Measurements from ENCODE around the gene ELAVL1. TPM values are rescaled to one million over a fixed set of nuclear protein-coding genes. Genes with fewer than 3 reads are reported as not detected.

ELAVL1 gene
- total and polyA plus RNA-seq, 10 donors, result 13.5 to 66.7 (median 29.9) TPM

GRCh38 chr19:7912697-7913564, 92.5 kb downstream of the ELAVL1 start:
- H3K9me3 ChIP-seq, result no peaks in the 10 kb centered on the region
- H3K4me1 ChIP-seq, result peaks cover 19 to 66% (median 40%) of the 10 kb centered on the region in 6 donors
- peak; percentile 74 for DNase-seq
- no peak overlapping the region for H3K27ac ChIP-seq
- TF ChIP-seq POLR2AphosphoS5 (IDR thresholded peaks at IDR 0.05) (peak in 1 of 3 donors; percentile 57), POLR2A (IDR thresholded peaks at IDR 0.05) (no peak)
- peaks cover 0 to 61% (median 39%) of the 10 kb centered on the region in 6 donors for H3K36me3 ChIP-seq
- peaks cover 0 to 41% (median 39%) of the 10 kb centered on the region in 7 donors for H3K27me3 ChIP-seq (replicated peaks in 1 of 7)
- intact Hi-C loops (cut with DNase I; ENCODE audit: low total_unique reads), result no loop called here
- no peak overlapping the region for H3K4me3 ChIP-seq
- 93 to 96% (median 94%) methylated on average over 36 to 39 of the region's 39 CpGs for WGBS, 5 donors

DNA sequence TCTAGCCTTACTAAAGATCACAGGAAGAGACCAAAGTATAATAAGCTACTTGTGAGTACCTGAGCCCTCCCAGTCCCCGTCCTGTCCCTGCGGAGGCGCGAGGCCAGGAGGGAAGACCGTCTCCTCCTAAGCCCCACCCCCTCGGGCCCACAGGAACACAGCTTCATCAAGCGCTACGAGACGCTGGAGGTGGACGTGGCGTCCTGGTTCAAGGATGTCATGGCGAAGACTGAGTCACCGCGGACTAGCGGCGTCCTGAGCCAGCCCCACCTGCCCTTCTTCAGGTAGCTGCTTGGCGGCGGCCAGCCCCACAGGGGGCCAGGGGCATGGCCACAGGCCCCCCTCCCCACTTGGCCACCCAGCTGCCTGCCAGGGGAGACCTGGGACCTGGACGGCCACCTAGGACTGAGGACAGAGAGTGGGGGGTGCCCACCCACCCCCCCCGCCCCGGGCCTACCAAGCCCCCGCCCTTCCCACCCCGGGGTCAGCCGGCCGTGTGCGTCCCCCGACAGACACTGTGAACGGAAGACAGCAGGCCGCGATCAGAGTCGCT, 93.2 kb downstream of the ELAVL1 start:
- peak; percentile 73 for DNase-seq
- no peak overlapping the region for H3K4me3 ChIP-seq
- H3K27me3 ChIP-seq (replicated peaks in 1 of 7), result peaks cover 0 to 34% (median 32%) of the 10 kb centered on the region in 7 donors
- 91 to 93% (median 93%) methylated on average over 20 to 31 of the region's 31 CpGs for WGBS, 5 donors
- H3K36me3 ChIP-seq, result peaks cover 0 to 66% (median 39%) of the 10 kb centered on the region in 6 donors
- TF ChIP-seq, protein P1, sequence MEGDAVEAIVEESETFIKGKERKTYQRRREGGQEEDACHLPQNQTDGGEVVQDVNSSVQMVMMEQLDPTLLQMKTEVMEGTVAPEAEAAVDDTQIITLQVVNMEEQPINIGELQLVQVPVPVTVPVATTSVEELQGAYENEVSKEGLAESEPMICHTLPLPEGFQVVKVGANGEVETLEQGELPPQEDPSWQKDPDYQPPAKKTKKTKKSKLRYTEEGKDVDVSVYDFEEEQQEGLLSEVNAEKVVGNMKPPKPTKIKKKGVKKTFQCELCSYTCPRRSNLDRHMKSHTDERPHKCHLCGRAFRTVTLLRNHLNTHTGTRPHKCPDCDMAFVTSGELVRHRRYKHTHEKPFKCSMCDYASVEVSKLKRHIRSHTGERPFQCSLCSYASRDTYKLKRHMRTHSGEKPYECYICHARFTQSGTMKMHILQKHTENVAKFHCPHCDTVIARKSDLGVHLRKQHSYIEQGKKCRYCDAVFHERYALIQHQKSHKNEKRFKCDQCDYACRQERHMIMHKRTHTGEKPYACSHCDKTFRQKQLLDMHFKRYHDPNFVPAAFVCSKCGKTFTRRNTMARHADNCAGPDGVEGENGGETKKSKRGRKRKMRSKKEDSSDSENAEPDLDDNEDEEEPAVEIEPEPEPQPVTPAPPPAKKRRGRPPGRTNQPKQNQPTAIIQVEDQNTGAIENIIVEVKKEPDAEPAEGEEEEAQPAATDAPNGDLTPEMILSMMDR (IDR thresholded peaks at IDR 0.05 in 8 of 11, conservative IDR thresholded peaks at IDR 0.05 in 3 of 11), result no peak
- TF ChIP-seq POLR2AphosphoS5 (IDR thresholded peaks at IDR 0.05), result no peak
- no peak for TF ChIP-seq POLR2A (IDR thresholded peaks at IDR 0.05)
- no peak overlapping the region for H3K27ac ChIP-seq
- H3K4me1 ChIP-seq, result peaks cover 12 to 66% (median 37%) of the 10 kb centered on the region in 6 donors
- intact Hi-C loops (cut with DNase I; ENCODE audit: low total_unique reads), result no loop called here
- no peaks in the 10 kb centered on the region for H3K9me3 ChIP-seq

DNA sequence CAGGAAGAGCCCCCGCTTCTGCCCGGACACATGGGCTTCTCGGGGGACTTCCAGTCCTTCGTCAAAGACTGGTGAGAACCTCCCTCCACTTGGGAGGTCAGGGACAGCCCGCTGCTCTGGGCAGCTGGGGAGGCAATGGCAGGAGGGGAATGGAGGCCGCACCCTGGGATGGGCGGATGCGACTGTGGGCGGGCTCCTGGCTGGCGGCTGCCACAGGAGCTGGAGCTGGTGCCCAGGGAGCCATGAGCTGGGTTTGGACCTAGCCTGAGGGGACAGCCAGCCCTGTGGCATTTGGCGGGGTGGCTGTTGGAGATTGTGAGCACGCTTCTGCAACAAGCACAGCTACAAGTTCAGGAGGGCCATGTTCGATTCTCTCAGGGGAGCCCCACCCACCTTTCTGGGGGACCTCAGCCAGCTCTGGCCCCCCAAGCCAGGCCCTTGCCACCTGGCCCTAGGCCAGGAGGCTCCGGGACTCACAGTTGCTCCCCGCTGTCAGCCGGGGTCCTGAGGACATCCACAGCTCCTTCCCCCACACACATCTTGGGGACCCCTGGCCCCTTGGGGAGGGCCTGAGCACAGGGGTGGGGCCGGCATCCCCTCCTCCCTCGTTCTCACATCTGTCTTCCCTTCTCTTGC, 93.8 kb downstream of the ELAVL1 start:
- Histone ChIP-seq H3K27ac (peak overlapping the region in 1 of 8 donors; percentile 38), H3K36me3 (peaks cover 0 to 72% (median 39%) of the 10 kb centered on the region in 6 donors), H3K9me3 (no peaks in the 10 kb centered on the region), H3K27me3 (replicated peaks in 1 of 7) (peaks cover 0 to 28% (median 26%) of the 10 kb centered on the region in 7 donors), H3K4me1 (peaks cover 8 to 66% (median 35%) of the 10 kb centered on the region in 6 donors), H3K4me3 (no peak overlapping the region)
- intact Hi-C loops (cut with DNase I; ENCODE audit: low total_unique reads), result no loop called here
- WGBS, 5 donors, result 81 to 86% (median 84%) methylated on average over 12 to 18 of the region's 18 CpGs
- peak; percentile 75 for DNase-seq
- no peak for TF ChIP-seq POLR2A (IDR thresholded peaks at IDR 0.05)
- TF ChIP-seq POLR2AphosphoS5 (IDR thresholded peaks at IDR 0.05), result peak in 2 of 3 donors; percentile 16 to 58

DNA sequence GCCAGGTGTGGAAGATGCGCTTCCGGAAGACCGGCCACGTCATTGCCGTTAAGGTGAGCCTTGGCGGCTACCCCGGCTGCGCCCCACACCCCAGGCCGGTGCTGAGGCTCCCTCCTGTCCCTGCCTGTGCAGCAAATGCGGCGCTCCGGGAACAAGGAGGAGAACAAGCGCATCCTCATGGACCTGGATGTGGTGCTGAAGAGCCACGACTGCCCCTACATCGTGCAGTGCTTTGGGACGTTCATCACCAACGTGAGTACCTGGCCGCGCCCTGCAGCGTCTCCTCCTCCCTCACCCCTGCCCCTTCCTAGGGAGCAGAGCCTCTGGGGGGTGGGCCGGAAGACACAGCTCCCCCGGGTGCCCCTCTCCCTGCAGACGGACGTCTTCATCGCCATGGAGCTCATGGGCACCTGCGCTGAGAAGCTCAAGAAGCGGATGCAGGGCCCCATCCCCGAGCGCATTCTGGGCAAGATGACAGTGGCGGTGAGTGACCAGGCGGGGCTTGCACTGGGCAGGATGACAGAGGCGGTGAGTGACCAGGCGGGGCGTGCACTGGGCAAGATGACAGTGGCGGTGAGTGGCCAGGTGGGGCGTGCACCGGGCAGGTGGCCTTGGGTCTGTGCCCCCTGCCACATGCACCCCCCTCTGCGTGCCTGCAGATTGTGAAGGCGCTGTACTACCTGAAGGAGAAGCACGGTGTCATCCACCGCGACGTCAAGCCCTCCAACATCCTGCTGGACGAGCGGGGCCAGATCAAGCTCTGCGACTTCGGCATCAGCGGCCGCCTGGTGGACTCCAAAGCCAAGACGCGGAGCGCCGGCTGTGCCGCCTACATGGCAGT, 94.9 kb downstream of the ELAVL1 start:
- 93 to 96% (median 94%) methylated on average over 34 to 54 of the region's 54 CpGs for WGBS, 5 donors
- Histone ChIP-seq H3K27me3 (replicated peaks in 1 of 7) (peaks cover 0 to 18% (median 15%) of the 10 kb centered on the region in 7 donors), H3K4me1 (peaks cover 0 to 66% (median 34%) of the 10 kb centered on the region in 6 donors), H3K9me3 (no peaks in the 10 kb centered on the region), H3K36me3 (peaks cover 0 to 83% (median 45%) of the 10 kb centered on the region in 6 donors), H3K27ac (peak overlapping the region in 1 of 8 donors; percentile 38), H3K4me3 (no peak overlapping the region)
- peak; percentile 77 for DNase-seq
- TF ChIP-seq, protein P1 (IDR thresholded peaks at IDR 0.05 in 8 of 11, conservative IDR thresholded peaks at IDR 0.05 in 3 of 11), result no peak
- TF ChIP-seq POLR2A (IDR thresholded peaks at IDR 0.05), result no peak
- peak in 1 of 3 donors; percentile 31 for TF ChIP-seq POLR2AphosphoS5 (IDR thresholded peaks at IDR 0.05)
- intact Hi-C loops (cut with DNase I; ENCODE audit: low total_unique reads), result no loop called here
